Activated T-cell treated with anti-CD3 and anti-CD28 coated beads, Interleukin-2, amount 50 U/mL, for 48 hours (primary cell): ENCODE results near the gene C10orf62.
"Not testable (repeated sequence)": the region's sequence is repeated elsewhere in the genome, so short reads cannot be mapped to it uniquely, and the experiment has no call there.

Source experiments
- DNase-seq, 2 experiments: peaks; one replicate each; pipeline ENCODE4 v3.0.0-alpha.2; 2020

Gene C10orf62

GRCh38 chr10:97566336-97566996 lies 23.1 kb upstream of the C10orf62 start:
- DNase-seq = peak; percentile 28 to 33

GRCh38 chr10:97567891-97568290 lies 21.6 kb upstream of the C10orf62 start:
- DNase-seq = no peak

DNA sequence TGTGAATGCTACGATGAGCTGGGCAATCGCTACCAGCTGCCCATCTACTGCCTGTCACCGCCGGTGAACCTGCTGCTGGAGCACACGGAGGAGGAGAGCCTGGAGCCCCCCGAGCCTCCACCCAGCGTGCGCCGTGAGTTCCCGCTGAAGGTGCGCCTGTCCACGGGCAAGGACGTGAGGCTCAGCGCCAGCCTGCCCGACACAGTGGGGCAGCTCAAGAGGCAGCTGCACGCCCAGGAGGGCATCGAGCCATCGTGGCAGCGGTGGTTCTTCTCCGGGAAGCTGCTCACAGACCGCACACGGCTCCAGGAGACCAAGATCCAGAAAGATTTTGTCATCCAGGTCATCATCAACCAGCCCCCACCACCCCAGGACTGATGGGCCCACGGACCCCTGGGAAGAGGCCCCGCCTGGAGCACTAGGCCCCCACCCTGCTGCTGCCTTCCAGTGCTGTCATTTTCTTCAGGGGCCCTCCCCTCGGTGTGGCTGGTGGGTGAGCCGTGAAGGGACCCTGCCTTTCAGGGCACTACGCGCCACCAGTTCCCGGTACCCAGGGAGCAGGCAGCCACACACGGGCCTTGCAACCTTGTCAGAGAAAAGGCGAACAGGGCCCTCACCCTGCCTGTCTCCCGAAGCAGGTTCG lies 19.3 kb upstream of the C10orf62 start:
- no peak for DNase-seq

DNA sequence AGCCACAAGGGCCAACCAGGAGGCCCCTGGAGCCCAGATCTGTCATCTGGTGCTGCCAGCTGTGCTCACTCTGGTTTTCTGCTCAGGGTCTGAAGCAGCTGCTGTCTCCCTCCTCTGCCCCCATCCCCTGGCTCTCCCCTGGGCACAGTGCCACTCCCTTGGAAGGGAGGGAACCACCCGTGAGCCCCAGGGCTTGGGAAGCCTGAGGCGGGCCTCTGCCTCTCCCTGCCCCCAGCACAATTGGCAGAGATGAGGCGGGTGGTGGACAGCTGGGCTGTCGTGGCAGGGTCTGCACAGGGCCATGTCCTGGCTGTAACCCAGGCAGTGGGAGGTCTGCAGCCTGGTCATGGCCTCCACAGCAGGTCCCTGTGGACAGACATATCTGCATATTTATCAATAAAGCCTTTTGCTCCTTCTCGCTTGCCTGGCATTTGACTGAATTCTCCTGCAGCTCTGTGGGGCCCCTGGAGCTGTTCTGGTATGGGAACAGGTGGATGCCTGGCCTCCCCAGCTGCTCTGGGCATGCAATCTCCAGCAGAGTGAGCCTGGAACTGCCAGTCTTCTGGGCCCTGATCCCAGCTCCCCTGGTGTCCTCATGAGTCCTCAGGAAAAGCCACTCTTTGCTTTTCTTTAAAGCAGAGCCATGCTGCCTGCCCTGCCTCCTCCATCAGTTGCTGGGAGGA lies 18.6 kb upstream of the C10orf62 start:
- DNase-seq = no peak

GRCh38 chr10:97571622-97572021 lies 17.9 kb upstream of the C10orf62 start:
- no peak for DNase-seq

DNA sequence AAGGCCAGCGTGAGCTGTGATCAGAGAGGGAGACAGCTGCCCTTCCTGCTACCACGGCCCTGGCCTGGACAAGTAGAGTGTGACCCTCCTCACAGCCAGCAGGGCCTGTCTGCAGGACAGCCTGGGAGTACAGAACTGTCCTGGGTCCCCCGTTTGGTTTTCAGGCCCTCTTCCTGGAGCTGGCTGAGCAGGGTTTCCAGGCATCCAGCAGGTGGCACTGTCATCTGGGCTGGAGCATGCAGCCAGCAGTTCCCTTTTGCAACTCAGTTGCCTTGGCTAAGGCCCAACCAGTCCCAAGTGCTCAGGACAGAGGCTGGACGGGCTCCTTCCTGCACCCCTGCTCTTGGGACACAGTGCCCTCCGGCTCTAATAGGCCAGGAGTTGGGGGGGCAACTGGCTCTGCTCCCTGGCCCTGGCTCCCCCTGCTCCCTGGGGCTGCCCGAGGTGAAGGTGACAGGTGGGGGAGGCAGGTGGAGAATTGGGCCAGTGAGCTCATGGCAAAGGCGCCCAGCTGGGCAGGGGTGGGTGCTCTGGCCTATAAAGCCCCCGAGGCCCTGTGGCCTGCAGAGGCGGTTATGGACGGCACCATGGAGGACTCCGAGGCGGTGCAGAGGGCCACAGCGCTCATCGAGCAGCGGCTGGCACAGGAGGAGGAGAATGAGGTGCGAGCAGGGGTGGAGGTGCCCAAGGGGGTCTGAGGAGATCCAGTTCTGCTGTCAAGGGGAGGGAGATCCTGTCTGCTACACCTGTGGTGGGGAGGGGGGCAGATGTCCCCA lies 17.1 kb upstream of the C10orf62 start, which contains the start of gene ANKRD2:
TSS of gene ANKRD2 (plus strand) at position 566 of the 776 bp plus-strand sequence. CDS start at position 576, 10 bp downstream.
- DNase-seq = peak; percentile 60 to 74

GRCh38 chr10:97573021-97573420 lies 16.5 kb upstream of the C10orf62 start:
- DNase-seq = no peak

DNA sequence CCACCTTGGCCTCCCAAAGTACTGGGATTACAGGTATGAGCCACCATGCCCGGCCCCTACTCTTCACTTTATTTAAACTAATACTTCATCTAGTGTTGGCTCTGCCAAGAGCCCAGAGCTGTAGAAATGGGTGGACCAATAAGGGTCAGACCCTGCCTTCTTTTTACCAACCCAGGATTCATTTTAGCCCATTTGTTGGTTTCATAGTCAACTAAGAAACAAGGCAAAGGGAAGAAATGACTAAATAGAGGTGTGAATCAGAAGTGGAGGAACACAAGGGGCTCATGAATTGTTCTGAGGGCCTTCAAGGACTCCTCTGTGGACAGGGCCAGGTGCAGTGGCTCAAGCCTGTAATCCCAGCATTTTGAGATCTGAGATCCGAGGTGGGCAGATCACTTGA lies 15.8 kb upstream of the C10orf62 start:
- no peak for DNase-seq

- no peak for DNase-seq
These were observed 15.0 kb upstream of the C10orf62 start for GRCh38 chr10:97574374-97575126.

GRCh38 chr10:97575127-97575668 lies 14.3 kb upstream of the C10orf62 start:
- DNase-seq = no peak

DNA sequence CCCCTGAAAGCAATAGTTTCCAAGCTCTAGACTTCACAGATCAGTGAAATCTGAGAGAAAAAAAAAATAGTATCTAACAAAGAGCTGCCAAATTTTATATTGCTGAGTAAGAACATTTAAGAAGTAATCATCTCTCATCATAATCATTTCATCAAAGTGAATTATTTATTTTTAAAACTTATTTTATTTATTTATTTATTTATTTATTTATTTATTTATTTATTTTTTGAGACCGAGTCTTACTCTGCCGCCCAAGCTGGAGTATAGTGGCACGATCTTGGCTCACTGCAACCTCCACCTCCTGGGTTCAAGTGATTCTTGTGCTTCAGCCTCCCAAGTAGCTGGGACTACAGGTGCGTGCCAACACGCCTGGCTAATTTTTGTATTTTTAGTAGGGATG lies 13.0 kb upstream of the C10orf62 start:
- DNase-seq = not testable (repeated sequence)

GRCh38 chr10:97577701-97578100 lies 11.8 kb upstream of the C10orf62 start:
- DNase-seq = no peak

DNA sequence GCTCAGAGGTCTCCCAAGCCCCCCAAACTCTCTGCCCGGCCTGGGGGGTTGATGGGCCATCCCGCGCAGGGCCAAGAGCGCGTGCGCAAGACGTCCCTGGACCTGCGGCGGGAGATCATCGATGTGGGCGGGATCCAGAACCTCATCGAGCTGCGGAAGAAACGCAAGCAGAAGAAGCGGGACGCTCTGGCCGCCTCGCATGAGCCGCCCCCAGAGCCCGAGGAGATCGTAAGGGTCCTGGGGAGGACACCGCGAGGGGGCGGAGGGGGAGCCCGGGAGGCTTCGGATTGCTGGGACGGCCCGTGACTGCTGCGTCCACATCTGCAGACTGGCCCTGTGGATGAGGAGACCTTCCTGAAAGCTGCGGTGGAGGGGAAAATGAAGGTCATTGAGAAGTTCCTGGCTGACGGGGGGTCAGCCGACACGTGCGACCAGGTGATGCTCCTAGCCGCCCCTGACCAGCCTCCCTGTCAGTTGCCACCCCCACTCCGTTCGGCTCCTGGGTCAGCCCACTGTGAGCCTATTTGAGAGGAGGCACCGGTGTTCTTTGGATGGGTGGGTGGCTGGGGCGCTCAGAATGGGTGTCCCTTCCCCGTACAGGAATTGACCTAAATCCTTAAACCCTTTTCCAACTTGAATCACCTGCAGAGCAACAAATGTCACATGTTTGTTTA lies 11.2 kb upstream of the C10orf62 start:
- DNase-seq = no peak

GRCh38 chr10:97580421-97581367 lies 8.8 kb upstream of the C10orf62 start:
- DNase-seq = no peak

GRCh38 chr10:97582169-97582568 lies 7.4 kb upstream of the C10orf62 start:
- no peak for DNase-seq

GRCh38 chr10:97583476-97583875 lies 6.0 kb upstream of the C10orf62 start:
- DNase-seq = no peak

DNA sequence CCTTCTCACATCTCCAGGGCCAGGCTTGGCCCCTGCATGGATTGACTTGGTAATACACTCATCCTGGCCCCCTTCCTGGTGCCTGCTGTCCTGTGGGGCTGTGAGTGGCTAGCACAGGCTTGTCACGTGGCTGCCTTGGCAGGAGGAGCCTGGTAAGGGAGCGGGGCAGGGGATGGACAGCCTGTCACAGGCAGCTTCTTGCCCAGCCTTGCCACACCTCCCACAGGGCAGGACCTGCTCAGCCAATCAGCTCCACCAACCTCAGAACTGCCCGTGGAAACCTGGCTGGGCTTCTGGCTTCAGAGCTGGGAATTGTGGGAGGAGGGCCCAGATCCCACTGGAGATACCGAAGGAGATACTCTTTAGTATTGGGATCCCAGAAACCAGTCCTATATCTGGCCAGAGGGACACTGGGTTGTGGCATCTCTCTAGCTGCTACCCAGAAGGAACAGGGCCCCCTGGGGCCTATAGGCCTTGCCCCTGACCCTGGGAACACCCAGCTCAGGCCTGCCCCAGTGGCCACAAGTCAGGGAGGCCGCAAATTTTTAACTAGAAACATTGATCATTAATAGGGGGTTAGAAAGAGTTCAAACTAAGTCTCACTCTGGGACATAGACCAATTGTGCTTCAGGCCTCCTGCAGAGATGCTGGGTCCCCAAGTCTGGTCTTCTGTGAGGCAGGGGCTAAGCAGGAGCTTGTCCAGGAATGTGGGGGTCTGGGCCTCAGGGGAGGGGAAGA lies 5.3 kb upstream of the C10orf62 start, which contains the start of gene HOGA1:
TSS of gene HOGA1 (plus strand) at position 330 of the 738 bp plus-strand sequence. CDS start at position 645, 315 bp downstream.
- no peak for DNase-seq

GRCh38 chr10:97584798-97585438 lies 4.6 kb upstream of the C10orf62 start:
- no peak for DNase-seq

DNA sequence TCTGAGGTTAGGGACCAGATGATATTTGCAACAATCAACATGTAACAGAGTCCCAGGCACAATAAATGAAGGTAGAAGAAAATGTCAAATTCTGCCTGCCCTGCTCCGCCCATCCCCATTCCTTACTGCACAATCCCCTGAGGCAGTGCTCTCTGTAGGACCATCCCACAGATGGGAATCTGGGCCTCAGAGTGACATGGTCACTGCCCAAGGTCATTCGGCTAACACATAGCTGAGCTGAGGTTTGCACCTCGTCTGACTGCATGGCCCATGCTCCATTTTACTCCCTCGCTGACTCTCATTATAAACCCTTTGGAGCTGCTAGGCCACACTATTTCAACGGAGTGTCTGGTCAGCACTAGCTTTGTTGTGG lies 4.1 kb upstream of the C10orf62 start:
- no peak for DNase-seq
